Stimulated activated CD4-positive, alpha-beta T cell treated with anti-CD3 and anti-CD28 coated beads, Interleukin-12 subunit alpha, Interleukin-12 subunit beta, amount 100 ng/mL, for 4 hours (primary cell): ENCODE measurements around the gene HVCN1.
"Not testable (repeated sequence)": the region's sequence is repeated elsewhere in the genome, so short reads cannot be mapped to it uniquely, and the experiment has no call there.

ENCODE experiments used
- DNase-seq: peaks from one replicate; pipeline ENCODE4 v3.0.0-alpha.2; 2020

Gene HVCN1

GRCh38 chr12:110613771-110614684 lies 74.9 kb downstream of the HVCN1 start, which contains the start of gene TCTN1:
Gene TCTN1 (plus strand): TSS chr12:110614129. CDS start chr12:110614183, 54 bp downstream.
- DNase-seq = peak; percentile 96

- DNase-seq = no peak
Observed at GRCh38 chr12:110613071-110613770, 75.7 kb downstream of the HVCN1 start.

GRCh38 chr12:110606253-110606611 lies 82.7 kb downstream of the HVCN1 start:
- DNase-seq = no peak

- not testable (repeated sequence) for DNase-seq
Observed at GRCh38 chr12:110602085-110602814, 86.7 kb downstream of the HVCN1 start.

- DNase-seq = no peak
Observed at GRCh38 chr12:110600254-110600653, 88.7 kb downstream of the HVCN1 start.

GRCh38 chr12:110599334-110599733 lies 89.6 kb downstream of the HVCN1 start:
- no peak for DNase-seq
